Muscle of leg (tissue), 11 donors: ENCODE measurements around the gene RPS19BP1. TPM values are rescaled to one million over a fixed set of nuclear protein-coding genes. Genes with fewer than 3 reads are reported as not detected.
A peak's percentile ranks its signal among the peaks of the same experiment; 100 is the strongest.

ENCODE experiments used
- DNase-seq: peaks from one replicate; pipeline ENCODE4 v3.0.0; 2013
- H3K27ac ChIP-seq: one replicate; pipeline ENCODE4 v1.5.1; 2013; ENCODE audit warnings: mild to moderate bottlenecking, low read length, control low read depth
- H3K27me3 ChIP-seq: one replicate; pipeline ENCODE4 v1.6.1; 2013; ENCODE audit warnings: low read length; ENCODE audit not compliant: control insufficient read depth, insufficient read depth
- H3K36me3 ChIP-seq: one replicate; pipeline ENCODE4 v1.6.1; 2013; ENCODE audit warnings: low read length; ENCODE audit not compliant: control insufficient read depth, insufficient read depth
- H3K4me1 ChIP-seq: one replicate; pipeline ENCODE4 v1.6.1; 2013; ENCODE audit warnings: low read length; ENCODE audit not compliant: control insufficient read depth, insufficient read depth
- H3K4me3 ChIP-seq: one replicate; pipeline ENCODE4 v1.5.1; 2013; ENCODE audit warnings: low read length, control low read depth
- H3K9me3 ChIP-seq: replicated peaks from 2 replicates; pipeline ENCODE4 v1.6.1; 2013; ENCODE audit warnings: low read depth, low read length; ENCODE audit not compliant: control insufficient read depth
- WGBS: methylation state at CpG from one replicate; pipeline ENCODE4 v1.1.5; 2013; ENCODE audit warnings: missing lambda C conversion rate; ENCODE audit not compliant: insufficient coverage; 5-methylcytosine and 5-hydroxymethylcytosine counted together
- polyA plus RNA-seq, 8 donors: library from polyadenylated mRNA; unstranded; fragments of 120-200 nt; gene quantifications; one replicate each; pipeline versions ENCODE4 v1.2.1 to v1.2.3, GENCODE V29; 2013; ENCODE audit warnings: inconsistent platforms in 1 of 8, low replicate concordance in 1 of 8; ENCODE audit not compliant: insufficient read length in 8 of 8, insufficient read depth in 1 of 8
- total RNA-seq: library from RNA; stranded (reverse); fragments of 120-200 nt; gene quantifications from one replicate; pipeline ENCODE4 v1.2.4, GENCODE V29; 2013

RPS19BP1 gene
- total and polyA plus RNA-seq, 9 donors: 43.2 to 66.6 (median 52.9) TPM

- Histone ChIP-seq H3K27me3 (no peaks in the 10 kb centered on the region), H3K4me3 (no peak overlapping the region), H3K4me1 (peaks cover 17% of the 10 kb centered on the region), H3K36me3 (peaks cover 42% of the 10 kb centered on the region), H3K27ac (no peak overlapping the region), H3K9me3 (no peaks in the 10 kb centered on the region)
- WGBS: 86% methylated on average over 1 of the region's 6 CpGs
- DNase-seq: no peak
Observed at GRCh38 chr22:39503630-39504029, 28.9 kb downstream of the RPS19BP1 start.

- Histone ChIP-seq H3K9me3 (no peaks in the 10 kb centered on the region), H3K36me3 (peaks cover 35% of the 10 kb centered on the region), H3K4me3 (peak overlapping the region; percentile 78), H3K4me1 (peaks cover 17% of the 10 kb centered on the region), H3K27me3 (no peaks in the 10 kb centered on the region), H3K27ac (peak overlapping the region; percentile 50)
- DNase-seq: no peak
- WGBS: 22% methylated on average over 5 of the region's 18 CpGs
Observed at GRCh38 chr22:39502789-39503409, 29.6 kb downstream of the RPS19BP1 start.

GRCh38 chr22:39502109-39502788 is 30.3 kb downstream of the RPS19BP1 start, which contains the start of gene MIEF1:
Gene MIEF1, plus strand, starts transcription at chr22:39502290. Its CDS starts 9,005 bp downstream, at chr22:39511295.
- DNase-seq: peak; percentile 99
- Histone ChIP-seq H3K27me3 (no peaks in the 10 kb centered on the region), H3K27ac (peak within 1 kb of the TSS; percentile 93), H3K4me3 (peak within 1 kb of the TSS; percentile 78), H3K9me3 (no peaks in the 10 kb centered on the region), H3K36me3 (peaks cover 33% of the 10 kb centered on the region), H3K4me1 (peaks cover 17% of the 10 kb centered on the region)
- under 1% methylated on average over 41 of the region's 58 CpGs for WGBS

GRCh38 chr22:39501644-39502108 is 30.9 kb downstream of the RPS19BP1 start:
- peak overlapping the region; percentile 93 for H3K27ac ChIP-seq
- no peaks in the 10 kb centered on the region for H3K27me3 ChIP-seq
- peak overlapping the region; percentile 78 for H3K4me3 ChIP-seq
- no peaks in the 10 kb centered on the region for H3K9me3 ChIP-seq
- peaks cover 17% of the 10 kb centered on the region for H3K4me1 ChIP-seq
- H3K36me3 ChIP-seq: peaks cover 28% of the 10 kb centered on the region
- DNase-seq: no peak
- 28% methylated on average over 13 of the region's 13 CpGs for WGBS

GRCh38 chr22:39500101-39500500 is 32.4 kb downstream of the RPS19BP1 start:
- Histone ChIP-seq H3K9me3 (no peaks in the 10 kb centered on the region), H3K27ac (no peak overlapping the region), H3K4me1 (peaks cover 17% of the 10 kb centered on the region), H3K27me3 (no peaks in the 10 kb centered on the region), H3K4me3 (no peak overlapping the region), H3K36me3 (peaks cover 13% of the 10 kb centered on the region)
- WGBS: no CpG with 5 or more reads among the region's 6 CpGs
- DNase-seq: no peak

GRCh38 chr22:39498802-39499201 is 33.7 kb downstream of the RPS19BP1 start:
- Histone ChIP-seq H3K9me3 (no peaks in the 10 kb centered on the region), H3K36me3 (peaks cover 2% of the 10 kb centered on the region), H3K4me1 (peaks cover 17% of the 10 kb centered on the region), H3K4me3 (no peak overlapping the region), H3K27ac (no peak overlapping the region), H3K27me3 (no peaks in the 10 kb centered on the region)
- 0% methylated on average over 2 of the region's 3 CpGs for WGBS
- DNase-seq: no peak

GRCh38 chr22:39498368-39498767 is 34.2 kb downstream of the RPS19BP1 start:
- Histone ChIP-seq H3K9me3 (no peaks in the 10 kb centered on the region), H3K27me3 (no peaks in the 10 kb centered on the region), H3K36me3 (no peaks in the 10 kb centered on the region), H3K27ac (peak overlapping the region; percentile 13), H3K4me3 (no peak overlapping the region), H3K4me1 (peaks cover 14% of the 10 kb centered on the region)
- DNase-seq: no peak
- no CpG with 5 or more reads among the region's 2 CpGs for WGBS

GRCh38 chr22:39497429-39497828 is 35.1 kb downstream of the RPS19BP1 start:
- WGBS: 100% methylated on average over 3 of the region's 8 CpGs
- no peak overlapping the region for H3K27ac ChIP-seq

GRCh38 chr22:39496131-39496838 is 36.3 kb downstream of the RPS19BP1 start:
- no peaks in the 10 kb centered on the region for H3K9me3 ChIP-seq
- H3K4me3 ChIP-seq: no peak overlapping the region
- no peaks in the 10 kb centered on the region for H3K27me3 ChIP-seq
- DNase-seq: peak; percentile 84
- no peak overlapping the region for H3K27ac ChIP-seq
- WGBS: 42% methylated on average over 12 of the region's 13 CpGs
- peaks cover 4% of the 10 kb centered on the region for H3K4me1 ChIP-seq
- H3K36me3 ChIP-seq: no peaks in the 10 kb centered on the region

More at GRCh38 chr22:39497429-39497828, 35.1 kb downstream of the RPS19BP1 start:
- Histone ChIP-seq H3K27me3 (no peaks in the 10 kb centered on the region), H3K9me3 (no peaks in the 10 kb centered on the region), H3K36me3 (no peaks in the 10 kb centered on the region), H3K4me1 (peaks cover 11% of the 10 kb centered on the region), H3K4me3 (no peak overlapping the region)
- no peak for DNase-seq
